ENCODE results near the gene MRFAP1L1. TPM values are rescaled to one million over a fixed set of nuclear protein-coding genes. Genes with fewer than 3 reads are reported as not detected.
A peak's percentile ranks its signal among the peaks of the same experiment; 100 is the strongest.

Gene MRFAP1L1
- total and polyA plus RNA-seq, 2 experiments from 2014 or later = 61.6 to 73.8 TPM

DNA sequence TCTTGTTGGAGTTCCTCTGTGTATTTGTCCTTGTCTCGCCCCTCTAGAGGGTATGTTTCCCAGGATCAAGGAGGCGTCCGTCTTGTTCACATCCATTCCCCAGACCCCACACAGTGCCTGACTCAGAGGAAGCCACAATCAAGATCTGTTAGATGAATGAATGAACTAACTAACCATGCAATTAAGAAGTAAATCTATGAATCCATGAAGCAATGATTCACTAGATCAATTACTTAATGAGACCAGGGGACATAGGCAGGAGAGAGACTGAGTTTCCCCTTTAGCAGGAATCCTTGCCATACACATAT is 18.2 kb upstream of the MRFAP1L1 start:
- TF ChIP-seq ZNF331 (CRISPR knock-in tag; IDR thresholded peaks at IDR 0.05; ENCODE audit: low read depth) (no peak), CREB1 (CRISPR knock-in tag; IDR thresholded peaks at IDR 0.05; ENCODE audit: low read depth) (no peak), JUNB (IDR thresholded peaks at IDR 0.05; ENCODE audit: unreplicated experiment) (no peak), ETS1 (IDR thresholded peaks at IDR 0.05) (no peak), EZH2phosphoT487 (IDR thresholded peaks at IDR 0.05; ENCODE audit: unreplicated experiment) (no peak), NANOG (IDR thresholded peaks at IDR 0.05; ENCODE audit: borderline replicate concordance) (no peak), CTCF (conservative IDR thresholded peaks at IDR 0.05; ENCODE audit: low read depth in 2 of 2) (no peak), STAT1 (IDR thresholded peaks at IDR 0.05; ENCODE audit: unreplicated experiment) (no peak), ZNF114 (CRISPR knock-in tag; IDR thresholded peaks at IDR 0.05) (no peak), EZH2 (IDR thresholded peaks at IDR 0.05; ENCODE audit: low read depth, unreplicated experiment) (no peak), POLR2AphosphoS5 (IDR thresholded peaks at IDR 0.05; ENCODE audit: low read depth) (no peak)
- TF ChIP-seq, protein P1, sequence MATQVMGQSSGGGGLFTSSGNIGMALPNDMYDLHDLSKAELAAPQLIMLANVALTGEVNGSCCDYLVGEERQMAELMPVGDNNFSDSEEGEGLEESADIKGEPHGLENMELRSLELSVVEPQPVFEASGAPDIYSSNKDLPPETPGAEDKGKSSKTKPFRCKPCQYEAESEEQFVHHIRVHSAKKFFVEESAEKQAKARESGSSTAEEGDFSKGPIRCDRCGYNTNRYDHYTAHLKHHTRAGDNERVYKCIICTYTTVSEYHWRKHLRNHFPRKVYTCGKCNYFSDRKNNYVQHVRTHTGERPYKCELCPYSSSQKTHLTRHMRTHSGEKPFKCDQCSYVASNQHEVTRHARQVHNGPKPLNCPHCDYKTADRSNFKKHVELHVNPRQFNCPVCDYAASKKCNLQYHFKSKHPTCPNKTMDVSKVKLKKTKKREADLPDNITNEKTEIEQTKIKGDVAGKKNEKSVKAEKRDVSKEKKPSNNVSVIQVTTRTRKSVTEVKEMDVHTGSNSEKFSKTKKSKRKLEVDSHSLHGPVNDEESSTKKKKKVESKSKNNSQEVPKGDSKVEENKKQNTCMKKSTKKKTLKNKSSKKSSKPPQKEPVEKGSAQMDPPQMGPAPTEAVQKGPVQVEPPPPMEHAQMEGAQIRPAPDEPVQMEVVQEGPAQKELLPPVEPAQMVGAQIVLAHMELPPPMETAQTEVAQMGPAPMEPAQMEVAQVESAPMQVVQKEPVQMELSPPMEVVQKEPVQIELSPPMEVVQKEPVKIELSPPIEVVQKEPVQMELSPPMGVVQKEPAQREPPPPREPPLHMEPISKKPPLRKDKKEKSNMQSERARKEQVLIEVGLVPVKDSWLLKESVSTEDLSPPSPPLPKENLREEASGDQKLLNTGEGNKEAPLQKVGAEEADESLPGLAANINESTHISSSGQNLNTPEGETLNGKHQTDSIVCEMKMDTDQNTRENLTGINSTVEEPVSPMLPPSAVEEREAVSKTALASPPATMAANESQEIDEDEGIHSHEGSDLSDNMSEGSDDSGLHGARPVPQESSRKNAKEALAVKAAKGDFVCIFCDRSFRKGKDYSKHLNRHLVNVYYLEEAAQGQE (IDR thresholded peaks at IDR 0.05; ENCODE audit: unreplicated experiment) = no peak
- TF ChIP-seq, protein P2, sequence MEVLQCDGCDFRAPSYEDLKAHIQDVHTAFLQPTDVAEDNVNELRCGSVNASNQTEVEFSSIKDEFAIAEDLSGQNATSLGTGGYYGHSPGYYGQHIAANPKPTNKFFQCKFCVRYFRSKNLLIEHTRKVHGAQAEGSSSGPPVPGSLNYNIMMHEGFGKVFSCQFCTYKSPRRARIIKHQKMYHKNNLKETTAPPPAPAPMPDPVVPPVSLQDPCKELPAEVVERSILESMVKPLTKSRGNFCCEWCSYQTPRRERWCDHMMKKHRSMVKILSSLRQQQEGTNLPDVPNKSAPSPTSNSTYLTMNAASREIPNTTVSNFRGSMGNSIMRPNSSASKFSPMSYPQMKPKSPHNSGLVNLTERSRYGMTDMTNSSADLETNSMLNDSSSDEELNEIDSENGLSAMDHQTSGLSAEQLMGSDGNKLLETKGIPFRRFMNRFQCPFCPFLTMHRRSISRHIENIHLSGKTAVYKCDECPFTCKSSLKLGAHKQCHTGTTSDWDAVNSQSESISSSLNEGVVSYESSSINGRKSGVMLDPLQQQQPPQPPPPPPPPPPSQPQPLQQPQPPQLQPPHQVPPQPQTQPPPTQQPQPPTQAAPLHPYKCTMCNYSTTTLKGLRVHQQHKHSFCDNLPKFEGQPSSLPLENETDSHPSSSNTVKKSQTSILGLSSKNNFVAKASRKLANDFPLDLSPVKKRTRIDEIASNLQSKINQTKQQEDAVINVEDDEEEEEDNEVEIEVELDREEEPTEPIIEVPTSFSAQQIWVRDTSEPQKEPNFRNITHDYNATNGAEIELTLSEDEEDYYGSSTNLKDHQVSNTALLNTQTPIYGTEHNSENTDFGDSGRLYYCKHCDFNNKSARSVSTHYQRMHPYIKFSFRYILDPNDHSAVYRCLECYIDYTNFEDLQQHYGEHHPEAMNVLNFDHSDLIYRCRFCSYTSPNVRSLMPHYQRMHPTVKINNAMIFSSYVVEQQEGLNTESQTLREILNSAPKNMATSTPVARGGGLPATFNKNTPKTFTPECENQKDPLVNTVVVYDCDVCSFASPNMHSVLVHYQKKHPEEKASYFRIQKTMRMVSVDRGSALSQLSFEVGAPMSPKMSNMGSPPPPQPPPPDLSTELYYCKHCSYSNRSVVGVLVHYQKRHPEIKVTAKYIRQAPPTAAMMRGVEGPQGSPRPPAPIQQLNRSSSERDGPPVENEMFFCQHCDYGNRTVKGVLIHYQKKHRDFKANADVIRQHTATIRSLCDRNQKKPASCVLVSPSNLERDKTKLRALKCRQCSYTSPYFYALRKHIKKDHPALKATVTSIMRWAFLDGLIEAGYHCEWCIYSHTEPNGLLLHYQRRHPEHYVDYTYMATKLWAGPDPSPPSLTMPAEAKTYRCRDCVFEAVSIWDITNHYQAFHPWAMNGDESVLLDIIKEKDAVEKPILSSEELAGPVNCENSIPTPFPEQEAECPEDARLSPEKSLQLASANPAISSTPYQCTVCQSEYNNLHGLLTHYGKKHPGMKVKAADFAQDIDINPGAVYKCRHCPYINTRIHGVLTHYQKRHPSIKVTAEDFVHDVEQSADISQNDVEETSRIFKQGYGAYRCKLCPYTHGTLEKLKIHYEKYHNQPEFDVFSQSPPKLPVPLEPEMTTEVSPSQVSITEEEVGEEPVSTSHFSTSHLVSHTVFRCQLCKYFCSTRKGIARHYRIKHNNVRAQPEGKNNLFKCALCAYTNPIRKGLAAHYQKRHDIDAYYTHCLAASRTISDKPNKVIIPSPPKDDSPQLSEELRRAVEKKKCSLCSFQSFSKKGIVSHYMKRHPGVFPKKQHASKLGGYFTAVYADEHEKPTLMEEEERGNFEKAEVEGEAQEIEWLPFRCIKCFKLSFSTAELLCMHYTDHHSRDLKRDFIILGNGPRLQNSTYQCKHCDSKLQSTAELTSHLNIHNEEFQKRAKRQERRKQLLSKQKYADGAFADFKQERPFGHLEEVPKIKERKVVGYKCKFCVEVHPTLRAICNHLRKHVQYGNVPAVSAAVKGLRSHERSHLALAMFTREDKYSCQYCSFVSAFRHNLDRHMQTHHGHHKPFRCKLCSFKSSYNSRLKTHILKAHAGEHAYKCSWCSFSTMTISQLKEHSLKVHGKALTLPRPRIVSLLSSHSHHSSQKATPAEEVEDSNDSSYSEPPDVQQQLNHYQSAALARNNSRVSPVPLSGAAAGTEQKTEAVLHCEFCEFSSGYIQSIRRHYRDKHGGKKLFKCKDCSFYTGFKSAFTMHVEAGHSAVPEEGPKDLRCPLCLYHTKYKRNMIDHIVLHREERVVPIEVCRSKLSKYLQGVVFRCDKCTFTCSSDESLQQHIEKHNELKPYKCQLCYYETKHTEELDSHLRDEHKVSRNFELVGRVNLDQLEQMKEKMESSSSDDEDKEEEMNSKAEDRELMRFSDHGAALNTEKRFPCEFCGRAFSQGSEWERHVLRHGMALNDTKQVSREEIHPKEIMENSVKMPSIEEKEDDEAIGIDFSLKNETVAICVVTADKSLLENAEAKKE (CRISPR knock-in tag; IDR thresholded peaks at IDR 0.05) = no peak
- Mint-ChIP-seq H3K27me3 (ENCODE audit: insufficient read depth, low read depth, poor library complexity) (peaks cover 11% of the 10 kb centered on the region), H3K36me3 (ENCODE audit: low read depth) (no peaks in the 10 kb centered on the region), H3K27ac (no peak overlapping the region), H3K4me1 (peaks cover 17% of the 10 kb centered on the region), H3K4me3 (no peak overlapping the region), H3K9me3 (no peaks in the 10 kb centered on the region)
- Histone ChIP-seq H3K9me2 (ENCODE audit: insufficient read depth) (no peaks in the 10 kb centered on the region), H3K27ac (ENCODE audit: low read depth) (no peak overlapping the region), H3K4me3 (0 out of 2 replicates have a peak overlapping the region, but pooled peaks have one; percentile 27), H4K20me1 (replicated peaks; ENCODE audit: insufficient read depth) (no peaks in the 10 kb centered on the region), H3K4me2 (peak overlapping the region; percentile 65; the same call in 1 of the 2 replicates), H3F3A (replicated peaks; ENCODE audit: low read depth) (peaks cover 9% of the 10 kb centered on the region), H3K36me3 (ENCODE audit: insufficient read depth) (no peaks in the 10 kb centered on the region), H3K79me2 (replicated peaks; ENCODE audit: insufficient read depth) (no peaks in the 10 kb centered on the region), H3K27me3 (ENCODE audit: insufficient read depth) (no peaks in the 10 kb centered on the region), H3K4me1 (ENCODE audit: insufficient read depth) (no peaks in the 10 kb centered on the region; the same call in 1 of the 2 replicates), H2AFZ (peak overlapping the region; percentile 81; the same call in 1 of the 2 replicates)
- no peak for DNase-seq (ENCODE audit: low spot score)
- no peak for ATAC-seq
